SK-N-MC (cell line): Measurements from ENCODE around the gene CD99.

ENCODE experiments used
- EZH2 ChIP-seq: fragments of 200-600 bp; sonication (generic); IDR thresholded peaks from one replicate; pipeline ENCODE4 v1.6.1; 2017; ENCODE audit warnings: antibody characterized with exemption
- FOXP2 ChIP-seq: optimal IDR thresholded peaks from 2 replicates; pipeline ENCODE3; 2011; ENCODE audit warnings: mild to moderate bottlenecking, moderate library complexity; ENCODE audit not compliant: insufficient read depth; ENCODE audit errors: extremely low read length, control extremely low read depth
- POLR2AphosphoS5 ChIP-seq: IDR thresholded peaks from 2 replicates; pipeline ENCODE4 v1.6.1; 2012; ENCODE audit warnings: mild to moderate bottlenecking, low read depth, low read length, borderline replicate concordance

DNA sequence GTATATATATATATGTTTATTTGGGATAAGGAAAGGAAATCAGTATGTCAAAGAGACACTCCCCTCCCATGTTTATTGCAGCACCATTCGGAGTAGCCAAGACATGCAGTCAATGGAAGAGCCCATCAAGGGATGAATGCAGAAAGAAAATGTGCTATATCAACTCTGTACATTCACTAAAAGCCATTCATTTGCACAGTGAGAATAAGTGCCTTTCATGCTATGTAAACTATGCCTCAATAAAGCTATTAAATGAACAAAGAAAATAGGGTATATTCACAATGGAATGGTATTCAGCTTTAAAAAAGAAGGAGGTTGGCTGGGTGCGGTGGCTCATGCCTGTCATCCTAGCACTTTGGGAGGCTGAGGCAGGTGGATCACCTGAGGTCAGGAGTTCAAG, 20.3 kb downstream of the CD99 start:
- TF ChIP-seq EZH2 (no peak), POLR2AphosphoS5 (no peak), FOXP2 (no peak)
